GM21367 (cell line): ENCODE measurements around the gene ARFRP1.
"Not testable (repeated sequence)": the region's sequence is repeated elsewhere in the genome, so short reads cannot be mapped to it uniquely, and the experiment has no call there.

Experiments used
- ATAC-seq: cut with Tn5 transposase; IDR thresholded peaks from one replicate; pipeline ENCODE4 v1.9.1; 2021; ENCODE audit not compliant: unreplicated experiment

ARFRP1 gene

GRCh38 chr20:63657937-63658748 is 49.6 kb downstream of the ARFRP1 start, which contains the start of gene RTEL1:
RTEL1 (plus strand) TSS chr20:63658312; CDS start chr20:63659403, 1,091 bp downstream.
- ATAC-seq: peak; percentile 67

GRCh38 chr20:63657260-63657936 is 50.4 kb downstream of the ARFRP1 start:
- no peak for ATAC-seq

- no peak for ATAC-seq
These were observed 51.3 kb downstream of the ARFRP1 start for GRCh38 chr20:63656451-63656850.

- ATAC-seq: no peak
These were observed 52.5 kb downstream of the ARFRP1 start for GRCh38 chr20:63655249-63655648.

- ATAC-seq: no peak
These were observed 53.7 kb downstream of the ARFRP1 start for GRCh38 chr20:63653974-63654668.

GRCh38 chr20:63653041-63653973 is 54.5 kb downstream of the ARFRP1 start, which contains the start of gene STMN3:
STMN3 (minus strand) TSS chr20:63653424; CDS start chr20:63653345, 79 bp downstream.
- no peak for ATAC-seq

- no peak for ATAC-seq
These were observed 55.4 kb downstream of the ARFRP1 start for GRCh38 chr20:63652192-63652980.

GRCh38 chr20:63651942-63652191 is 55.9 kb downstream of the ARFRP1 start:
- ATAC-seq: no peak

- ATAC-seq: not testable (repeated sequence)
These were observed 57.3 kb downstream of the ARFRP1 start for GRCh38 chr20:63650486-63650885.

- ATAC-seq: no peak
These were observed 58.7 kb downstream of the ARFRP1 start for GRCh38 chr20:63648895-63649589.
